ENCODE data around the gene SF3B2.

DNA sequence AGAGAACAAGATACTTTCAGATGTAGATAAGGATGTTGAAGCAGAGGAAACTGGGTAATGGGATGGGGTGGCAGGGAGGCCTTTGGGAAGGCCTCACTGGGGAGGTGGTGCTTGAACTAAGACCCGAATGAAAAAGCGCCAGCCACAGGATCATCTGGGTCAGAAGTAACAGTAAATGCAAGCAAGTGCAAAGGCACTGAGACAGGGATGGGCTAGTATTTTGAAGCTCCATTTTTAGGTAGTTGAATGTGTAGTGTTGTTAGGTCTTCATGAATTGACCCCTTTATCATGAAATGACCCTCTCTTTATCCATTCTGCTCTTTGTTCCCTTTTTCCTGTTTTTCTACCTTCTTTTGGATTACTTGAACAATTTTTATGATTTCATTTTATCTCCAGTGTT is 11.7 kb downstream of the SF3B2 start:
- TF ChIP-seq POLR2A (IDR thresholded peaks at IDR 0.05; ENCODE audit: low read length) (no peak), GATA1 (IDR thresholded peaks at IDR 0.05; ENCODE audit: low read depth, low read length) (no peak)
